H1 (cell line): ENCODE measurements around the gene FHL2. TPM values are rescaled to one million over a fixed set of nuclear protein-coding genes. Genes with fewer than 3 reads are reported as not detected.

Source experiments
- ASH2L ChIP-seq: fragments of 200-600, 300-600 bp; sonication (generic); IDR thresholded peaks from one replicate; pipeline ENCODE4 v1.7.1; 2017; ENCODE audit warnings: low read length
- CHD2 ChIP-seq: IDR thresholded peaks from 2 replicates; pipeline ENCODE4 v1.6.1; 2012; ENCODE audit warnings: low read length, improper control_type of control experiment
- HDAC6 ChIP-seq: IDR thresholded peaks from one replicate; pipeline ENCODE4 v1.7.1; 2012; ENCODE audit warnings: low read depth, mild to moderate bottlenecking, inconsistent platforms, low read length, moderate library complexity
- NRF1 ChIP-seq: IDR thresholded peaks from 2 replicates; pipeline ENCODE4 v1.6.1; 2011; ENCODE audit warnings: mild to moderate bottlenecking, low read depth, low read length, improper control_type of control experiment
- POLR2AphosphoS5 ChIP-seq: IDR thresholded peaks from 2 replicates; pipeline ENCODE4 v1.6.1; 2011; ENCODE audit warnings: low read depth, low read length
- RNF2 ChIP-seq: fragments of 200-900, 300-1000 bp; sonication (generic); IDR thresholded peaks from 2 replicates; pipeline ENCODE4 v1.7.1; 2016; ENCODE audit warnings: borderline replicate concordance, low read depth, mild to moderate bottlenecking, antibody characterized with exemption, low read length; ENCODE audit not compliant: poor library complexity, severe bottlenecking; ENCODE audit errors: missing control alignments
- SIRT6 ChIP-seq: IDR thresholded peaks from one replicate; pipeline ENCODE4 v1.7.1; 2012; ENCODE audit warnings: low read length, inconsistent platforms
- SIX5 ChIP-seq: IDR thresholded peaks from 2 replicates; pipeline ENCODE4 v1.6.1; 2011; ENCODE audit warnings: mild to moderate bottlenecking, low read depth, low read length
- SP1 ChIP-seq: IDR thresholded peaks from 2 replicates; pipeline ENCODE4 v1.6.1; 2011; ENCODE audit warnings: low read depth, low read length
- TBP ChIP-seq: IDR thresholded peaks from 2 replicates; pipeline ENCODE4 v1.6.1; 2011; ENCODE audit warnings: low read depth, low read length, improper control_type of control experiment
- polyA plus RNA-seq, 7 experiments: library from polyadenylated mRNA; depleted of rRNA in 3 of 7; stranded (reverse) in 5 of 7; unstranded in 2 of 7; fragments of >200 nt in 5 of 7; fragments of 200-250 nt in 2 of 7; gene quantifications; 1 replicate in 5 of 7; 2 replicates in 1 of 7; 4 replicates in 1 of 7; pipeline versions ENCODE4 v1.2.1 to v1.2.3, GENCODE V29; 2011 to 2013; ENCODE audit warnings: missing spikeins in 2 of 7, mixed read lengths in 2 of 7
- total RNA-seq: library from RNA; stranded (reverse); fragmentation: NEBNext Ultra II Directional; extraction: Animal tissue kit (Norgen Biotek cat#: 25700); gene quantifications from 2 replicates; pipeline ENCODE4 v1.2.1, GENCODE V29; 2021

Gene FHL2
- total and polyA plus RNA-seq, 2 of the 8 experiments (the other 6 are each of a cell fraction or from before 2014, with no cell fraction given) = 33.2 to 64.3 TPM

GRCh38 chr2:105376789-105377240 lies 22.0 kb downstream of the FHL2 start (continued):
- TF ChIP-seq SIX5 = no peak
- TF ChIP-seq SP1 = no peak
- TF ChIP-seq TBP = no peak
- TF ChIP-seq HDAC6 = no peak
- TF ChIP-seq CHD2 = no peak
- no peak for TF ChIP-seq POLR2AphosphoS5
- TF ChIP-seq SIRT6 = no peak
- TF ChIP-seq ASH2L = no peak
- no peak for TF ChIP-seq NRF1
- TF ChIP-seq RNF2 = no peak
